ENCODE data around the gene AARS2.
"Not testable (repeated sequence)": the region's sequence is repeated elsewhere in the genome, so short reads cannot be mapped to it uniquely, and the experiment has no call there.

Gene AARS2

GRCh38 chr6:44332585-44332984, 19.4 kb upstream of the AARS2 start:
- no peak for TF ChIP-seq CTCF (IDR thresholded peaks at IDR 0.05; ENCODE audit: insufficient read depth, low read depth, low read length, missing control alignments)
- DNase-seq (ENCODE audit: low read depth), result no peak
- no peak overlapping the region for H3K4me3 ChIP-seq (ENCODE audit: low read depth, low read length)

- DNase-seq (ENCODE audit: low read depth), result no peak
- no peak overlapping the region for H3K4me3 ChIP-seq (ENCODE audit: low read depth, low read length)
- no peak for TF ChIP-seq CTCF (IDR thresholded peaks at IDR 0.05; ENCODE audit: insufficient read depth, low read depth, low read length, missing control alignments)
These were observed 16.7 kb upstream of the AARS2 start for GRCh38 chr6:44329858-44330257.

- not testable (repeated sequence) for DNase-seq (ENCODE audit: low read depth); H3K4me3 ChIP-seq (ENCODE audit: low read depth, low read length)
These were observed 15.1 kb upstream of the AARS2 start for GRCh38 chr6:44328203-44328602.

- TF ChIP-seq CTCF (IDR thresholded peaks at IDR 0.05; ENCODE audit: insufficient read depth, low read depth, low read length, missing control alignments), result no peak
- no peak overlapping the region for H3K4me3 ChIP-seq (ENCODE audit: low read depth, low read length)
- DNase-seq (ENCODE audit: low read depth), result no peak
These were observed 14.6 kb upstream of the AARS2 start for GRCh38 chr6:44327760-44328159.

GRCh38 chr6:44327096-44327495, 13.9 kb upstream of the AARS2 start:
- no peak for DNase-seq (ENCODE audit: low read depth)
- no peak for TF ChIP-seq CTCF (IDR thresholded peaks at IDR 0.05; ENCODE audit: insufficient read depth, low read depth, low read length, missing control alignments)
- H3K4me3 ChIP-seq (ENCODE audit: low read depth, low read length), result no peak overlapping the region

GRCh38 chr6:44321210-44321609, 8.1 kb upstream of the AARS2 start:
- no peak overlapping the region for H3K4me3 ChIP-seq (ENCODE audit: low read depth, low read length)
- no peak for TF ChIP-seq CTCF (IDR thresholded peaks at IDR 0.05; ENCODE audit: insufficient read depth, low read depth, low read length, missing control alignments)
- no peak for DNase-seq (ENCODE audit: low read depth)

GRCh38 chr6:44317136-44317631, 4.0 kb upstream of the AARS2 start:
- not testable (repeated sequence) for H3K4me3 ChIP-seq (ENCODE audit: low read depth, low read length); DNase-seq (ENCODE audit: low read depth)

GRCh38 chr6:44316481-44316880, 3.3 kb upstream of the AARS2 start:
- no peak for TF ChIP-seq CTCF (IDR thresholded peaks at IDR 0.05; ENCODE audit: insufficient read depth, low read depth, low read length, missing control alignments)
- DNase-seq (ENCODE audit: low read depth), result no peak
- no peak overlapping the region for H3K4me3 ChIP-seq (ENCODE audit: low read depth, low read length)
